ENCODE results near the gene LRRC74B.

- TF ChIP-seq CTCF (IDR thresholded peaks at IDR 0.05) (no peak), ZFX (IDR thresholded peaks at IDR 0.05; ENCODE audit: borderline replicate concordance) (no peak)
Observed at GRCh38 chr22:21047035-21047661, 1.4 kb downstream of the LRRC74B start.

Measured in 22Rv1 (cell line).